Spleen (tissue), 7 donors: ENCODE results near the gene SH3BP5.

Source experiments
- POLR2A ChIP-seq, 3 donors: fragments of 450-650 bp; IDR thresholded peaks; one replicate each; pipeline ENCODE4 v1.5.1; 2017; ENCODE audit warnings: antibody characterized with exemption in 3 of 3, mild to moderate bottlenecking in 1 of 3
- TF ChIP-seq, protein P1 (sequence below), 11 experiments: fragments of 200-600 bp in 7 of 11; fragments of 450-650 bp in 4 of 11; sonication (generic) in 4 of 11; IDR thresholded peaks in 8 of 11; conservative IDR thresholded peaks in 3 of 11; 1 replicate in 7 of 11; 2 replicates in 4 of 11; pipeline versions ENCODE4 v1.4.0 to v1.8.0; 2016 to 2021; ENCODE audit warnings: antibody characterized with exemption in 11 of 11, inconsistent platforms in 4 of 11, mild to moderate bottlenecking in 1 of 11
- donor health status: DM: no; HTN: no; CAD: no; lungs with moderate emphysema.
- donor health status: DM: no; HTN: no; CAD: no.
- donor health status: DM: no; HTN: no; CAD: no.

DNA sequence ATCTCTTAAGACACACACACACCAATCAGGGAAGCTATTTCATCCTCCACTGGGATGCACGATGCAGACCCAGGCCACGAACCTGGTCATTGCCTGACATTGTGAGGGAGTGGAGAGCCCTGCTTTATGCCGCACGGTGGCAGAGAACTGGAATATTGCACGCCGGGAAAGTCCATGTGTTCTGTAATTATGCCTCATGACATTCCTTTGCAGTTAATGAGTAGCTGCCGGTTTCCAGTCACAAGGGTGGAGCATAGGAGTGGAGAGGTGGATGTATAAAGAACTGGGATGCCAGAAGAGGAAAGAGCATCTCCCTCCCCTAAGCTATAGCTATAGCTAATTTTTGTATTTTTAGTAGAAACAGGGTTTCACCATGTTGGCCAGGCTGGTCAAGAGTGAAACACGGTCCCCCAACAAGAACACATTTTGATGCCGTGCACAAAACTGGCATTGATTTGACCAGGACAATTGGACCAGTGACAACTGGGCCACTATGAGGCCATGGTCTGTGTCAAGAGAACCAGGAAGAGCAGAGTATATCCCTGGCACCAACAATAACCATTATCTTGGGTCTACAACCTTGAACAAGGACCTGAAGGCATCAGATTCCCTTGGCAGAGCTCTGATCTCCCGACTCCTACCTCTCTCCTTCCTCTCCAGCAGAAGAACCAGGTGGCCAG lies 51.4 kb downstream of the SH3BP5 start:
- TF ChIP-seq, protein P1, sequence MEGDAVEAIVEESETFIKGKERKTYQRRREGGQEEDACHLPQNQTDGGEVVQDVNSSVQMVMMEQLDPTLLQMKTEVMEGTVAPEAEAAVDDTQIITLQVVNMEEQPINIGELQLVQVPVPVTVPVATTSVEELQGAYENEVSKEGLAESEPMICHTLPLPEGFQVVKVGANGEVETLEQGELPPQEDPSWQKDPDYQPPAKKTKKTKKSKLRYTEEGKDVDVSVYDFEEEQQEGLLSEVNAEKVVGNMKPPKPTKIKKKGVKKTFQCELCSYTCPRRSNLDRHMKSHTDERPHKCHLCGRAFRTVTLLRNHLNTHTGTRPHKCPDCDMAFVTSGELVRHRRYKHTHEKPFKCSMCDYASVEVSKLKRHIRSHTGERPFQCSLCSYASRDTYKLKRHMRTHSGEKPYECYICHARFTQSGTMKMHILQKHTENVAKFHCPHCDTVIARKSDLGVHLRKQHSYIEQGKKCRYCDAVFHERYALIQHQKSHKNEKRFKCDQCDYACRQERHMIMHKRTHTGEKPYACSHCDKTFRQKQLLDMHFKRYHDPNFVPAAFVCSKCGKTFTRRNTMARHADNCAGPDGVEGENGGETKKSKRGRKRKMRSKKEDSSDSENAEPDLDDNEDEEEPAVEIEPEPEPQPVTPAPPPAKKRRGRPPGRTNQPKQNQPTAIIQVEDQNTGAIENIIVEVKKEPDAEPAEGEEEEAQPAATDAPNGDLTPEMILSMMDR (IDR thresholded peaks at IDR 0.05 in 8 of 11, conservative IDR thresholded peaks at IDR 0.05 in 3 of 11), result no peak
- TF ChIP-seq POLR2A (IDR thresholded peaks at IDR 0.05), result no peak
